ENCODE results near the gene SMNDC1.

DNA sequence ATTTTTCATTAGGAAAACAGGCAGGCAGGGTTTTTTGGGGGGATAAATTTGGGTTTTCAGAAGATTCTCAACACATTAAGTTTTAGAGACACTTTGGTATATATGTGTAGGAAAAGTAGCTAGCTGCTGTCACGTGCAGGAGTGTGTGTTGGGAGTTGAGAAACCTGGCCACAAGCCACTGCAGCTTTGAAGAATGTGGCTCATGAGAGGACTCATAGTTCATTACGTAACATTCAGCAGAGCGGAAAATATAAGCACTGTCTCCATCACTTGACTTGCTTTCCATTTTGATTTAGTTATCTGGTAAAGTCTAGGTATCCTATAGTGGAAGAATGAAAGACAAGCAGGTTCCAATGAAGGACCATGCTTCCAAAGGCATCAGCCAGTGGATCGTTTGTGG lies 31.2 kb downstream of the SMNDC1 start:
- TF ChIP-seq, protein P1, sequence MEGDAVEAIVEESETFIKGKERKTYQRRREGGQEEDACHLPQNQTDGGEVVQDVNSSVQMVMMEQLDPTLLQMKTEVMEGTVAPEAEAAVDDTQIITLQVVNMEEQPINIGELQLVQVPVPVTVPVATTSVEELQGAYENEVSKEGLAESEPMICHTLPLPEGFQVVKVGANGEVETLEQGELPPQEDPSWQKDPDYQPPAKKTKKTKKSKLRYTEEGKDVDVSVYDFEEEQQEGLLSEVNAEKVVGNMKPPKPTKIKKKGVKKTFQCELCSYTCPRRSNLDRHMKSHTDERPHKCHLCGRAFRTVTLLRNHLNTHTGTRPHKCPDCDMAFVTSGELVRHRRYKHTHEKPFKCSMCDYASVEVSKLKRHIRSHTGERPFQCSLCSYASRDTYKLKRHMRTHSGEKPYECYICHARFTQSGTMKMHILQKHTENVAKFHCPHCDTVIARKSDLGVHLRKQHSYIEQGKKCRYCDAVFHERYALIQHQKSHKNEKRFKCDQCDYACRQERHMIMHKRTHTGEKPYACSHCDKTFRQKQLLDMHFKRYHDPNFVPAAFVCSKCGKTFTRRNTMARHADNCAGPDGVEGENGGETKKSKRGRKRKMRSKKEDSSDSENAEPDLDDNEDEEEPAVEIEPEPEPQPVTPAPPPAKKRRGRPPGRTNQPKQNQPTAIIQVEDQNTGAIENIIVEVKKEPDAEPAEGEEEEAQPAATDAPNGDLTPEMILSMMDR (IDR thresholded peaks at IDR 0.05; ENCODE audit: low read depth, low read length, missing input control): no peak
- TF ChIP-seq YY1 (IDR thresholded peaks at IDR 0.05) (peak; percentile 29), MAX (IDR thresholded peaks at IDR 0.05) (no peak), TAF1 (conservative IDR thresholded peaks at IDR 0.05) (no peak), EGR1 (IDR thresholded peaks at IDR 0.05; ENCODE audit: low read depth in 2 of 2) (no peak), HNF4G (IDR thresholded peaks at IDR 0.05) (no peak), RXRA (IDR thresholded peaks at IDR 0.05) (no peak), SP1 (IDR thresholded peaks at IDR 0.05) (no peak), GABPA (IDR thresholded peaks at IDR 0.05 in 1 of 2, conservative IDR thresholded peaks at IDR 0.05 in 1 of 2) (no peak), REST (IDR thresholded peaks at IDR 0.05) (no peak), ATF3 (IDR thresholded peaks at IDR 0.05) (no peak), ZBTB33 (IDR thresholded peaks at IDR 0.05) (no peak), JUND (IDR thresholded peaks at IDR 0.05) (peak in 1 of 2 donors; percentile 40), RAD21 (IDR thresholded peaks at IDR 0.05) (no peak)

Data from liver (tissue), 3 donors.